ENCODE measurements around the gene KCTD16. TPM values are rescaled to one million over a fixed set of nuclear protein-coding genes. Genes with fewer than 3 reads are reported as not detected.

The KCTD16 gene
- total RNA-seq, 1 donor from 2014 or later = not detected

- H3K4me1 Mint-ChIP-seq = no peaks in the 10 kb centered on the region
These were observed 89.4 kb downstream of the KCTD16 start for GRCh38 chr5:144260121-144260520.

GRCh38 chr5:144265643-144266247, 95.1 kb downstream of the KCTD16 start:
- H3K36me3 Mint-ChIP-seq (ENCODE audit: low read depth) = no peaks in the 10 kb centered on the region
- H3K4me1 Mint-ChIP-seq = no peaks in the 10 kb centered on the region
- H3K4me3 Mint-ChIP-seq = no peak overlapping the region
- no peak overlapping the region for H3K27ac Mint-ChIP-seq
- H3K9me3 Mint-ChIP-seq = no peaks in the 10 kb centered on the region
- H3K27me3 Mint-ChIP-seq = no peaks in the 10 kb centered on the region
- DNase-seq = no peak
- intact Hi-C loops (cut with micrococcal nuclease) = no loop called here

More at GRCh38 chr5:144260121-144260520, 89.4 kb downstream of the KCTD16 start:
- no peak overlapping the region for H3K27ac Mint-ChIP-seq
- H3K27me3 Mint-ChIP-seq = no peaks in the 10 kb centered on the region
- no peaks in the 10 kb centered on the region for H3K9me3 Mint-ChIP-seq
- no peak overlapping the region for H3K4me3 Mint-ChIP-seq
- intact Hi-C loops (cut with micrococcal nuclease) = no loop called here
- DNase-seq = no peak
- H3K36me3 Mint-ChIP-seq (ENCODE audit: low read depth) = no peaks in the 10 kb centered on the region

GRCh38 chr5:144267961-144268513, 97.4 kb downstream of the KCTD16 start:
- no peaks in the 10 kb centered on the region for H3K36me3 Mint-ChIP-seq (ENCODE audit: low read depth)
- no peaks in the 10 kb centered on the region for H3K9me3 Mint-ChIP-seq
- no peaks in the 10 kb centered on the region for H3K4me1 Mint-ChIP-seq
- intact Hi-C loops (cut with micrococcal nuclease) = no loop called here
- DNase-seq = no peak
- H3K27me3 Mint-ChIP-seq = no peaks in the 10 kb centered on the region
- no peak overlapping the region for H3K4me3 Mint-ChIP-seq
- H3K27ac Mint-ChIP-seq = no peak overlapping the region

GRCh38 chr5:144273232-144274027, 102.8 kb downstream of the KCTD16 start:
- intact Hi-C loops (cut with micrococcal nuclease) = no loop called here
- no peak overlapping the region for H3K4me3 Mint-ChIP-seq
- no peak overlapping the region for H3K27ac Mint-ChIP-seq

GRCh38 chr5:144275329-144275728, 104.7 kb downstream of the KCTD16 start:
- DNase-seq = no peak
- Mint-ChIP-seq H3K9me3 (no peaks in the 10 kb centered on the region), H3K36me3 (ENCODE audit: low read depth) (no peaks in the 10 kb centered on the region), H3K27ac (no peak overlapping the region), H3K4me3 (no peak overlapping the region), H3K27me3 (no peaks in the 10 kb centered on the region), H3K4me1 (no peaks in the 10 kb centered on the region)
- intact Hi-C loops (cut with micrococcal nuclease) = no loop called here

More at GRCh38 chr5:144273232-144274027, 102.8 kb downstream of the KCTD16 start:
- no peak for DNase-seq
- Mint-ChIP-seq H3K36me3 (ENCODE audit: low read depth) (no peaks in the 10 kb centered on the region), H3K4me1 (no peaks in the 10 kb centered on the region), H3K9me3 (no peaks in the 10 kb centered on the region), H3K27me3 (no peaks in the 10 kb centered on the region)

GRCh38 chr5:144276034-144276822, 105.6 kb downstream of the KCTD16 start:
- DNase-seq = no peak
- intact Hi-C loops (cut with micrococcal nuclease) = no loop called here
- H3K9me3 Mint-ChIP-seq = no peaks in the 10 kb centered on the region

GRCh38 chr5:144281784-144282183, 111.1 kb downstream of the KCTD16 start:
- intact Hi-C loops (cut with micrococcal nuclease) = no loop called here
- Mint-ChIP-seq H3K27ac (no peak overlapping the region), H3K4me1 (no peaks in the 10 kb centered on the region), H3K4me3 (no peak overlapping the region), H3K9me3 (no peaks in the 10 kb centered on the region), H3K27me3 (no peaks in the 10 kb centered on the region), H3K36me3 (ENCODE audit: low read depth) (no peaks in the 10 kb centered on the region)
- DNase-seq = no peak

More at GRCh38 chr5:144276034-144276822, 105.6 kb downstream of the KCTD16 start:
- no peaks in the 10 kb centered on the region for H3K4me1 Mint-ChIP-seq
- no peaks in the 10 kb centered on the region for H3K36me3 Mint-ChIP-seq (ENCODE audit: low read depth)
- H3K4me3 Mint-ChIP-seq = no peak overlapping the region
- H3K27me3 Mint-ChIP-seq = no peaks in the 10 kb centered on the region
- H3K27ac Mint-ChIP-seq = no peak overlapping the region

- no peak overlapping the region for H3K27ac Mint-ChIP-seq
- DNase-seq = no peak
- H3K27me3 Mint-ChIP-seq = no peaks in the 10 kb centered on the region
- H3K36me3 Mint-ChIP-seq (ENCODE audit: low read depth) = no peaks in the 10 kb centered on the region
- H3K9me3 Mint-ChIP-seq = no peaks in the 10 kb centered on the region
- H3K4me3 Mint-ChIP-seq = no peak overlapping the region
- intact Hi-C loops (cut with micrococcal nuclease) = no loop called here
- no peaks in the 10 kb centered on the region for H3K4me1 Mint-ChIP-seq
These were observed 113.4 kb downstream of the KCTD16 start for GRCh38 chr5:144284036-144284435.

GRCh38 chr5:144284931-144285502, 114.3 kb downstream of the KCTD16 start:
- DNase-seq = no peak
- intact Hi-C loops (cut with micrococcal nuclease) = no loop called here
- no peaks in the 10 kb centered on the region for H3K36me3 Mint-ChIP-seq (ENCODE audit: low read depth)
- no peaks in the 10 kb centered on the region for H3K9me3 Mint-ChIP-seq
- H3K4me1 Mint-ChIP-seq = no peaks in the 10 kb centered on the region
- no peak overlapping the region for H3K4me3 Mint-ChIP-seq
- no peak overlapping the region for H3K27ac Mint-ChIP-seq
- H3K27me3 Mint-ChIP-seq = no peaks in the 10 kb centered on the region

GRCh38 chr5:144289277-144289676, 118.6 kb downstream of the KCTD16 start:
- intact Hi-C loops (cut with micrococcal nuclease) = no loop called here
- no peak for DNase-seq
- Mint-ChIP-seq H3K36me3 (ENCODE audit: low read depth) (no peaks in the 10 kb centered on the region), H3K27me3 (no peaks in the 10 kb centered on the region), H3K9me3 (no peaks in the 10 kb centered on the region), H3K4me3 (no peak overlapping the region), H3K4me1 (no peaks in the 10 kb centered on the region), H3K27ac (no peak overlapping the region)

- no peaks in the 10 kb centered on the region for H3K27me3 Mint-ChIP-seq
- no peaks in the 10 kb centered on the region for H3K36me3 Mint-ChIP-seq (ENCODE audit: low read depth)
- H3K9me3 Mint-ChIP-seq = no peaks in the 10 kb centered on the region
- intact Hi-C loops (cut with micrococcal nuclease) = no loop called here
- no peak overlapping the region for H3K4me3 Mint-ChIP-seq
- H3K27ac Mint-ChIP-seq = no peak overlapping the region
- no peaks in the 10 kb centered on the region for H3K4me1 Mint-ChIP-seq
- no peak for DNase-seq
These were observed 121.4 kb downstream of the KCTD16 start for GRCh38 chr5:144292029-144292428.

GRCh38 chr5:144295284-144295683, 124.6 kb downstream of the KCTD16 start:
- Mint-ChIP-seq H3K4me3 (no peak overlapping the region), H3K27me3 (no peaks in the 10 kb centered on the region), H3K4me1 (no peaks in the 10 kb centered on the region), H3K9me3 (no peaks in the 10 kb centered on the region), H3K36me3 (ENCODE audit: low read depth) (no peaks in the 10 kb centered on the region), H3K27ac (no peak overlapping the region)
- no peak for DNase-seq
- intact Hi-C loops (cut with micrococcal nuclease) = no loop called here

GRCh38 chr5:144297081-144297480, 126.4 kb downstream of the KCTD16 start:
- no peaks in the 10 kb centered on the region for H3K27me3 Mint-ChIP-seq
- intact Hi-C loops (cut with micrococcal nuclease) = no loop called here
- H3K4me1 Mint-ChIP-seq = no peaks in the 10 kb centered on the region
- H3K27ac Mint-ChIP-seq = no peak overlapping the region
- no peak overlapping the region for H3K4me3 Mint-ChIP-seq
- no peak for DNase-seq
- H3K9me3 Mint-ChIP-seq = no peaks in the 10 kb centered on the region
- no peaks in the 10 kb centered on the region for H3K36me3 Mint-ChIP-seq (ENCODE audit: low read depth)

All from activated CD4-positive, alpha-beta T cell treated with anti-CD3 and anti-CD28 coated beads, Interleukin-2, amount 10 ng/mL, durations not matched to agents 24 days and 14 days (primary cell).